Hepatocyte (in vitro differentiated cells): ENCODE data around the gene PDE4B. TPM values are rescaled to one million over a fixed set of nuclear protein-coding genes. Genes with fewer than 3 reads are reported as not detected.

ENCODE experiments used
- DNase-seq: peaks from one replicate; pipeline ENCODE4 v3.0.0-alpha.2; 2016; ENCODE audit warnings: low spot score
- H2AFZ ChIP-seq: fragments of 200-600 bp; sonication (generic); 2 replicates; pipeline ENCODE4 v1.6.0; 2016; ENCODE audit warnings: antibody characterized with exemption, mild to moderate bottlenecking
- H3K27ac ChIP-seq: fragments of 200-600 bp; sonication (generic); 2 replicates; pipeline ENCODE4 v1.5.1; 2016; ENCODE audit warnings: mild to moderate bottlenecking
- H3K27me3 ChIP-seq: fragments of 200-600 bp; sonication (generic); 2 replicates; pipeline ENCODE4 v1.6.1; 2016
- H3K36me3 ChIP-seq: fragments of 200-600 bp; sonication (generic); replicated peaks from 2 replicates; pipeline ENCODE4 v1.5.1; 2016; ENCODE audit warnings: low read depth; ENCODE audit not compliant: insufficient read depth
- H3K4me1 ChIP-seq: fragments of 200-600 bp; sonication (generic); 2 replicates; pipeline ENCODE4 v1.5.1; 2016; ENCODE audit warnings: mild to moderate bottlenecking, moderate library complexity; ENCODE audit not compliant: insufficient read depth
- H3K4me2 ChIP-seq: fragments of 200-600 bp; sonication (generic); 2 replicates; pipeline ENCODE4 v1.6.0; 2016
- H3K4me3 ChIP-seq: fragments of 200-600 bp; sonication (generic); 2 replicates; pipeline ENCODE4 v1.5.1; 2016; ENCODE audit warnings: mild to moderate bottlenecking
- H3K79me2 ChIP-seq: fragments of 200-600 bp; sonication (generic); 2 replicates; pipeline ENCODE4 v1.6.0; 2017; ENCODE audit warnings: mild to moderate bottlenecking
- H3K9me2 ChIP-seq: fragments of 200-600 bp; sonication (generic); replicated peaks from 2 replicates; pipeline ENCODE4 v1.6.0; 2017; ENCODE audit warnings: mild to moderate bottlenecking; ENCODE audit not compliant: insufficient read depth
- H3K9me3 ChIP-seq: fragments of 200-600 bp; sonication (generic); 2 replicates; pipeline ENCODE4 v1.5.1; 2016; ENCODE audit warnings: low read depth, mild to moderate bottlenecking
- H4K20me1 ChIP-seq: fragments of 200-600 bp; sonication (generic); 2 replicates; pipeline ENCODE4 v1.6.0; 2016; ENCODE audit warnings: mild to moderate bottlenecking; ENCODE audit not compliant: insufficient read depth, poor library complexity, severe bottlenecking
- CTCF ChIP-seq: fragments of 200-600 bp; sonication (generic); IDR thresholded peaks from 2 replicates; pipeline ENCODE4 v1.5.1; 2016; ENCODE audit warnings: antibody characterized with exemption, mild to moderate bottlenecking; ENCODE audit not compliant: poor library complexity
- EZH2 ChIP-seq: fragments of 200-600 bp; sonication (generic); IDR thresholded peaks from 2 replicates; pipeline ENCODE4 v1.6.1; 2016; ENCODE audit warnings: antibody characterized with exemption, mild to moderate bottlenecking, borderline replicate concordance
- EZH2phosphoT487 ChIP-seq: fragments of 200-600 bp; sonication (generic); IDR thresholded peaks from one replicate; pipeline ENCODE4 v1.6.1; 2018; ENCODE audit warnings: antibody characterized with exemption, mild to moderate bottlenecking, low read depth, moderate library complexity; ENCODE audit not compliant: unreplicated experiment, severe bottlenecking
- WGBS: methylation state at CpG from one replicate; pipeline ENCODE4 v1.1.6; 2016; ENCODE audit warnings: low lambda C conversion rate; ENCODE audit errors: missing lambda C conversion rate; 5-methylcytosine and 5-hydroxymethylcytosine counted together
- polyA plus RNA-seq: library from polyadenylated mRNA; unstranded; fragments of >200 nt; fragmentation: Nextera tagmentation; extraction: Ambion mirVana; gene quantifications from 2 replicates; pipeline ENCODE4 v1.2.1, GENCODE V29; 2016
- total RNA-seq: library from RNA; depleted of rRNA; stranded (reverse); fragments of >200 nt; gene quantifications from 2 replicates; pipeline ENCODE4 v1.2.3, GENCODE V29; 2014

Gene PDE4B
- total and polyA plus RNA-seq, 2 experiments from 2014 or later: 1.8 to 3.4 TPM

- Histone ChIP-seq H3K27me3 (no peaks in the 10 kb centered on the region), H3K4me2 (no peak overlapping the region), H3K36me3 (no peaks in the 10 kb centered on the region), H3K4me3 (no peak overlapping the region), H3K27ac (no peak overlapping the region), H3K79me2 (no peaks in the 10 kb centered on the region), H3K4me1 (no peaks in the 10 kb centered on the region), H3K9me3 (no peaks in the 10 kb centered on the region), H2AFZ (no peak overlapping the region), H3K9me2 (no peaks in the 10 kb centered on the region), H4K20me1 (no peaks in the 10 kb centered on the region)
- DNase-seq: no peak
- TF ChIP-seq CTCF (no peak), EZH2 (no peak), EZH2phosphoT487 (no peak)
Measured at GRCh38 chr1:66152034-66152433, 359.3 kb downstream of the PDE4B start.

GRCh38 chr1:66154394-66154793 lies 361.7 kb downstream of the PDE4B start:
- Histone ChIP-seq H3K9me3 (no peaks in the 10 kb centered on the region), H3K27ac (no peak overlapping the region), H3K9me2 (no peaks in the 10 kb centered on the region), H4K20me1 (no peaks in the 10 kb centered on the region), H3K4me1 (no peaks in the 10 kb centered on the region), H3K4me2 (peak overlapping the region; percentile 5), H3K27me3 (no peaks in the 10 kb centered on the region), H3K36me3 (no peaks in the 10 kb centered on the region), H3K79me2 (no peaks in the 10 kb centered on the region), H2AFZ (no peak overlapping the region), H3K4me3 (no peak overlapping the region)
- 75% methylated on average over 3 of the region's 3 CpGs for WGBS
- DNase-seq: no peak
- TF ChIP-seq CTCF: no peak
- no peak for TF ChIP-seq EZH2phosphoT487
- TF ChIP-seq EZH2: no peak

- Histone ChIP-seq H4K20me1 (no peaks in the 10 kb centered on the region), H3K4me3 (no peak overlapping the region), H3K36me3 (no peaks in the 10 kb centered on the region), H3K4me1 (no peaks in the 10 kb centered on the region), H3K79me2 (no peaks in the 10 kb centered on the region), H3K9me3 (no peaks in the 10 kb centered on the region), H3K9me2 (no peaks in the 10 kb centered on the region), H3K27me3 (no peaks in the 10 kb centered on the region), H2AFZ (no peak overlapping the region), H3K4me2 (no peak overlapping the region), H3K27ac (no peak overlapping the region)
- DNase-seq: no peak
- 85% methylated on average over 1 of the region's 1 CpG for WGBS
- no peak for TF ChIP-seq EZH2phosphoT487
- no peak for TF ChIP-seq EZH2
- TF ChIP-seq CTCF: no peak
Measured at GRCh38 chr1:66156144-66156543, 363.4 kb downstream of the PDE4B start.

GRCh38 chr1:66159800-66160199 lies 367.1 kb downstream of the PDE4B start:
- WGBS: 100% methylated on average over 1 of the region's 1 CpG
- no peaks in the 10 kb centered on the region for H3K27me3 ChIP-seq
- no peak for TF ChIP-seq EZH2
- TF ChIP-seq CTCF: no peak
- no peak for TF ChIP-seq EZH2phosphoT487
- H3K4me1 ChIP-seq: no peaks in the 10 kb centered on the region
- H3K4me3 ChIP-seq: no peak overlapping the region
- H3K9me3 ChIP-seq: no peaks in the 10 kb centered on the region
- H3K4me2 ChIP-seq: no peak overlapping the region
- DNase-seq: no peak
- no peaks in the 10 kb centered on the region for H3K36me3 ChIP-seq
- H3K9me2 ChIP-seq: no peaks in the 10 kb centered on the region
- H3K27ac ChIP-seq: no peak overlapping the region
- no peaks in the 10 kb centered on the region for H3K79me2 ChIP-seq
- H2AFZ ChIP-seq: no peak overlapping the region
- H4K20me1 ChIP-seq: no peaks in the 10 kb centered on the region
